Adrenal gland (tissue), 5 donors: Measurements from ENCODE around the gene MAGI1.

Experiments
- CTCF ChIP-seq, 6 experiments: fragments of 450-650 bp in 4 of 6; fragments of 200-600 bp in 2 of 6; sonication (generic) in 1 of 6; IDR thresholded peaks; 1 replicate in 5 of 6; 2 replicates in 1 of 6; pipeline versions ENCODE4 v1.5.1 to v1.8.0; 2016 to 2021; ENCODE audit warnings: antibody characterized with exemption in 6 of 6, mild to moderate bottlenecking in 2 of 6, moderate library complexity in 1 of 6
- POLR2A ChIP-seq, 2 donors: fragments of 450-650 bp; IDR thresholded peaks; one replicate each; pipeline ENCODE4 v1.6.1; 2017; ENCODE audit warnings: antibody characterized with exemption in 2 of 2, mild to moderate bottlenecking in 2 of 2, moderate library complexity in 1 of 2
- donor health status: DM: no; HTN: no; CAD: no.

GRCh38 chr3:65596571-65597225 is 442.0 kb downstream of the MAGI1 start:
- no peak for TF ChIP-seq CTCF (IDR thresholded peaks at IDR 0.05)
- no peak for TF ChIP-seq POLR2A (IDR thresholded peaks at IDR 0.05)
